Measurements from ENCODE around the gene NOL12.
"Not testable (repeated sequence)": the region's sequence is repeated elsewhere in the genome, so short reads cannot be mapped to it uniquely, and the experiment has no call there.

NOL12 gene

DNA sequence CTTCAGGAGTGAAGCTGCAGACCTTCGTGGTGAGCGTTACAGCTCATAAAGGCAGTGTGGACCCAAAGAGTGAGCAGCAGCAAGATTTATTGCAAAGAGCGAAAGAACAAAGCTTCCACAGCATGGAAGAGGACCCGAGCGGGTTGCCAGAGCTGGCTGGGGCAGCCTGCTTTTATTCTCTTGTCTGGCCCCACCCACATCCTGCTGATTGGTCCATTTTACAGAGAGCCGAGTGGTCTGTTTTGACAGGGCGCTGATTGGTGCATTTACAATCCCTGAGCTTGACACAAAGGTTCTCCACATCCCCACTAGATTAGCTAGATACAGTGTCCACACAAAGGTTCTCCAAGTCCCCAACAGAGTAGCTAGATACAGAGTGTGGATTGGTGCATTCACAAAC is 31.1 kb downstream of the NOL12 start:
- not testable (repeated sequence) for FAIRE-seq

GRCh38 chr22:37717746-37718305 is 31.7 kb downstream of the NOL12 start:
- not testable (repeated sequence) for FAIRE-seq

GRCh38 chr22:37725551-37726240 is 39.6 kb downstream of the NOL12 start:
- FAIRE-seq = no peak

- no peak for FAIRE-seq
These were observed 40.2 kb downstream of the NOL12 start for GRCh38 chr22:37726241-37726887.

DNA sequence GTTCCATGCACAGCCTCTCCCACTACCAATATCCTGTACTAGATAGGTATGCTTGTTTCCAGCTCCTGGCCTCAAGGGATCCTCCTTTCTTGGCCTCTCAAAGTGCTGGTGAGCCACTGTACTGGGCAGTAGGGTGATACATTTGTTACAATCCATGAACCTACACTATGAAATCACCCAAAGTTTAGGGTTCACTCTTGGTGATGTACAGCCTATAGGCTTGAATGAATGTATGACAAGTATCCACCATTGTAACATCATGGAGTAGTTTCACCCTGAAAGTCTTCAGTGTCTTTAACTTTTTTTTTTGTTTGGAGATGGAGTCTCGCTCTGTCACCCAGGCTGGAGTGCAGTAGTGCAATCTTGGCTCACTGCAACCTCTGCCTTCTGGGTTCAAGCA is 42.5 kb downstream of the NOL12 start:
- FAIRE-seq = no peak

DNA sequence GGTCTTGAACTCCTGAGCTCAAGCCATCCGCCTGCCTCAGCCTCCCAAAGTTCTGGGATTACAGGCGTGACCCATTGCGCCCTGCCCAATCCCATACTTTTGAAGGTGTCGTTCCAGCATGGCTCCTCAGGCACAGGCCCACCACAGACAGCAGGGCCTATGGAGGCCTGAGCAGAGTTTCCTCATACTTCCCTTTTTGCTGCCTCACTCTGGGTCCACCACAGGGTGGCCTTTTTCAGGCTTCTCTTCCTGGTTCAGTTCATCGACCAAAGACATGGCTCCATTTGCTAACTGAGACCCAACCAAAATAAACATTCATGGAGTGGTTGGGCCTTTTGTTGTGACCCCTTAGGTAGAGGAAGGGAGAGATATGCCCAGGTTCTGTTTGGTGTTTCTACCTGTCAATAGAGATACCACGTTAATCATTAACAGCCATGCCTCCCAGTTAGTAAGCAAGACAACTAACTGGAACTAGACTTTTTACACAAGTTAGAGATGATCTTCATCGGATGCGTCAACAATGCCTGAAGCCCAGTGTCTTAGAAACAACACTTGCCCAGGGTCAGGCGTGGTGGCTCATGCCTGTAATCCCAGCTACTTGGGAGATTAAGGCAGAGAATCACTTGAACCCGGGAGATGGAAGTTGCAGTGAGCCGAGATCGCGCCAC is 45.8 kb downstream of the NOL12 start:
- no peak for FAIRE-seq

GRCh38 chr22:37732699-37733607 is 46.8 kb downstream of the NOL12 start:
- no peak for FAIRE-seq

GRCh38 chr22:37733625-37734401 is 47.7 kb downstream of the NOL12 start:
- FAIRE-seq = no peak

GRCh38 chr22:37734402-37734700 is 48.2 kb downstream of the NOL12 start:
- no peak for FAIRE-seq

DNA sequence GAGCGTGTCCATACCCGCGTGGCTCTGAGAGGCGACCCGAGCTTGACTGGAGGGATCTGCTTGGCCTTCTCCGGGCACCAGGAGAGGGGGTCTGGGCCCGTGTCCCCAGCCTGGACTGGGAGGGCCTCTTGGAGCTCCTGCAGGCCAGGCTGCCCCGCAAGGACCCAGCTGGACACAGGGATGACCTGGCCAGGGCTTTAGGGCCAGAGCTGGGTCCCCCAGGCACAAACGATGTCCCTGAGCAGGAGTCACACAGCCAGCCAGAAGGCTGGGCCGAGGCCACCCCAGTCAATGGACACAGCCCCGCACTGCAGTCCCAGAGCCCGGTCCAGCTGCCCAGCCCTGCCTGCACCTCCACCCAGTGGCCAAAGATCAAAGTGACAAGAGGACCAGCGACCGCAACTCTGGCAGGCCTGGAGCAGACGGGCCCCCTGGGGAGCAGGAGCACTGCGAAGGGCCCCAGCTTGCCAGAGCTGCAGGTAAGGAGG is 48.9 kb downstream of the NOL12 start:
- no peak for FAIRE-seq

DNA sequence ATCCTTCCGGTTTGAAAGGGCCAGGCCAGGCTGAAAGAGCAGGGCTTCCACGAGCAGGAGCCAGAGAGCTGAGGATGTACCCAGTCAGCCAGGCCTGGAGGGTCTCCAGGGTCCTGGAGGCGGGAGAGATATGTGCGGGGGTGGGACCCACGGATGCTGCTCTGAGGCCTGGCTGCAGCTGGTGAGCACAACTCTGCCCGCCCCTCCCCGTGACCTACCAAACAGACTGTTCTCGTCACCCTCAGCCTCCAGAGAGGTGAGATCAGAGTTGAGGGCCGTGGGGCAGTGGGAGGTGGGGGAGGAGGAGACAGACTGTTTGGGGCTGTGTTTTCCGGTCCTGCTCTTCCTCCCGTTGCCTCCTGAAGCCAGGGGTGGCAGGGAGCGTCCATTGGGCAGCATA is 52.9 kb downstream of the NOL12 start:
- no peak for FAIRE-seq

GRCh38 chr22:37739611-37740049 is 53.5 kb downstream of the NOL12 start:
- no peak for FAIRE-seq

- FAIRE-seq = no peak
These were observed 54.5 kb downstream of the NOL12 start for GRCh38 chr22:37740455-37741311.

GRCh38 chr22:37741312-37741795 is 55.2 kb downstream of the NOL12 start:
- FAIRE-seq = no peak

GRCh38 chr22:37742376-37743171 is 56.4 kb downstream of the NOL12 start:
- FAIRE-seq = no peak

Data from islet of Langerhans (tissue), 1 donor.